ENCODE measurements around the gene TRIM63.

The TRIM63 gene

GRCh38 chr1:26084844-26085243 lies 17.4 kb upstream of the TRIM63 start:
- no peak for DNase-seq (ENCODE audit: low spot score)

- no peak for DNase-seq (ENCODE audit: low spot score)
Measured at GRCh38 chr1:26084091-26084561, 16.7 kb upstream of the TRIM63 start.

- DNase-seq (ENCODE audit: low spot score): no peak
Measured at GRCh38 chr1:26083208-26083607, 15.8 kb upstream of the TRIM63 start.

- no peak for DNase-seq (ENCODE audit: low spot score)
Measured at GRCh38 chr1:26082020-26082350, 14.6 kb upstream of the TRIM63 start.

- DNase-seq (ENCODE audit: low spot score): no peak
Measured at GRCh38 chr1:26081267-26082019, 14.0 kb upstream of the TRIM63 start.

GRCh38 chr1:26079960-26080814 lies 12.8 kb upstream of the TRIM63 start:
- no peak for DNase-seq (ENCODE audit: low spot score)

- DNase-seq (ENCODE audit: low spot score): no peak
Measured at GRCh38 chr1:26079178-26079563, 11.7 kb upstream of the TRIM63 start.

- no peak for DNase-seq (ENCODE audit: low spot score)
Measured at GRCh38 chr1:26078286-26079177, 11.1 kb upstream of the TRIM63 start.

GRCh38 chr1:26077524-26077923 lies 10.1 kb upstream of the TRIM63 start:
- no peak for DNase-seq (ENCODE audit: low spot score)

- no peak for DNase-seq (ENCODE audit: low spot score)
Measured at GRCh38 chr1:26075421-26076144, 8.2 kb upstream of the TRIM63 start.

GRCh38 chr1:26072305-26072704 lies 4.9 kb upstream of the TRIM63 start:
- no peak for DNase-seq (ENCODE audit: low spot score)

- DNase-seq (ENCODE audit: low spot score): no peak
Measured at GRCh38 chr1:26070963-26071342, 3.5 kb upstream of the TRIM63 start.

GRCh38 chr1:26070296-26070962 lies 3.0 kb upstream of the TRIM63 start:
- no peak for DNase-seq (ENCODE audit: low spot score)

GRCh38 chr1:26069941-26070295 lies 2.5 kb upstream of the TRIM63 start:
- DNase-seq (ENCODE audit: low spot score): no peak

GRCh38 chr1:26066857-26067256 lies 573 bp downstream of the TRIM63 start:
- DNase-seq (ENCODE audit: low spot score): no peak

- no peak for DNase-seq (ENCODE audit: low spot score)
Measured at GRCh38 chr1:26066160-26066559, 1.3 kb downstream of the TRIM63 start.

GRCh38 chr1:26064553-26064952 lies 2.9 kb downstream of the TRIM63 start:
- no peak for DNase-seq (ENCODE audit: low spot score)

- DNase-seq (ENCODE audit: low spot score): no peak
Measured at GRCh38 chr1:26060832-26061574, 6.4 kb downstream of the TRIM63 start.

- no peak for DNase-seq (ENCODE audit: low spot score)
Measured at GRCh38 chr1:26059906-26060305, 7.5 kb downstream of the TRIM63 start.

GRCh38 chr1:26058052-26058595 lies 9.3 kb downstream of the TRIM63 start:
- DNase-seq (ENCODE audit: low spot score): no peak

Data from left forelimb (tissue), 1 donor.